K562 (cell line): ENCODE data around the gene CCDC88A. TPM values are rescaled to one million over a fixed set of nuclear protein-coding genes. Genes with fewer than 3 reads are reported as not detected.

Experiments
- ATAC-seq: fragments of 200-7000 bp; cut with Tn5 transposase; 3 replicates; pipeline ENCODE4 v1.9.1; 2020; ENCODE audit warnings: moderate library complexity
- BruUV-seq: library from RNA; stranded (reverse); fragments of 400-500 nt; replicated peaks from 2 replicates; lab custom pipeline; 2021; lab: Mats Ljungman, UMichigan
- CTCF ChIA-PET: fragments of 300-600 bp; formaldehyde crosslinking; extraction: SDS; loops from one replicate; lab custom pipeline; 2021; ENCODE audit warnings: low intra/inter-chr PET ratio; lab: Yijun Ruan, JAX
- POLR2A ChIA-PET: fragments of 300-600, 350-650 bp; sonication (Branson Sonifier 250); formaldehyde crosslinking; extraction: SDS; loops from one replicate; lab custom pipeline; 2021; ENCODE audit warnings: antibody characterized with exemption, inconsistent platforms; lab: Yijun Ruan, JAX
- DNase-seq, 4 experiments: peaks; one replicate each; pipeline versions ENCODE4 v3.0.0 to v3.0.0-alpha.2; 2011 to 2018; ENCODE audit warnings: low spot score in 3 of 4, mixed read lengths in 3 of 4; ENCODE audit errors: extremely low read depth in 1 of 4
- FAIRE-seq: peaks from 2 replicates; lab custom pipeline; 2011; peaks lifted over from hg19 to GRCh38; lab: Jason Lieb, UNC
- H2AFZ ChIP-seq: 2 replicates; pipeline ENCODE4 v1.6.0; 2011; ENCODE audit warnings: low read depth, low read length, control low read depth, inconsistent platforms
- H3K27ac ChIP-seq: fragments of 200-600 bp; 3 replicates; pipeline ENCODE4 v1.8.0; 2011; ENCODE audit warnings: low read depth, mild to moderate bottlenecking, control low read depth, inconsistent platforms, low read length, moderate library complexity, mixed read lengths; ENCODE audit errors: extremely low read depth
- H3K27me3 ChIP-seq, 2 experiments: fragments of 300-600 bp in 1 of 2; 2 replicates in 1 of 2; 3 replicates in 1 of 2; pipeline versions ENCODE4 v1.6.0 to v1.8.0; 2011; ENCODE audit warnings: inconsistent platforms in 2 of 2, low read length in 2 of 2, mild to moderate bottlenecking in 1 of 2, mixed read lengths in 1 of 2, moderate library complexity in 1 of 2; ENCODE audit not compliant: control insufficient read depth in 2 of 2, insufficient read depth in 2 of 2
- H3K36me3 ChIP-seq: fragments of 300-600 bp; 3 replicates; pipeline ENCODE4 v1.8.0; 2011; ENCODE audit warnings: mild to moderate bottlenecking, low read length, inconsistent platforms; ENCODE audit not compliant: control insufficient read depth, insufficient read depth
- H3K4me1 ChIP-seq, 2 experiments: fragments of 200-600 bp in 1 of 2; replicated peaks in 1 of 2; 2 replicates in 1 of 2; 3 replicates in 1 of 2; pipeline versions ENCODE4 v1.5.1 to v1.8.0; 2011; ENCODE audit warnings: inconsistent platforms in 2 of 2, low read length in 2 of 2, mild to moderate bottlenecking in 1 of 2, mixed read lengths in 1 of 2, moderate library complexity in 1 of 2; ENCODE audit not compliant: control insufficient read depth in 2 of 2, insufficient read depth in 2 of 2
- H3K4me2 ChIP-seq: 2 replicates; pipeline ENCODE4 v1.6.1; 2011; ENCODE audit warnings: low read length, control low read depth, inconsistent platforms, mixed read lengths; ENCODE audit not compliant: insufficient read depth
- H3K4me3 ChIP-seq: fragments of 200-600 bp; sonication (generic), shearing (Covaris generic); 2 replicates; pipeline ENCODE4 v1.5.1; 2016; ENCODE audit warnings: control low read depth, inconsistent platforms
- H3K79me2 ChIP-seq: fragments of 200-600 bp; 3 replicates; pipeline ENCODE4 v1.8.0; 2011; ENCODE audit warnings: low read length, inconsistent platforms; ENCODE audit not compliant: control insufficient read depth, insufficient read depth
- H3K9ac ChIP-seq, 2 experiments: 2 replicates each; pipeline versions ENCODE4 v1.6.0 to v1.6.1; 2011; ENCODE audit warnings: low read depth in 2 of 2, low read length in 2 of 2, control low read depth in 1 of 2, inconsistent platforms in 1 of 2, mild to moderate bottlenecking in 1 of 2, mixed read lengths in 1 of 2; ENCODE audit not compliant: insufficient read depth in 1 of 2
- H3K9me1 ChIP-seq: one replicate; pipeline ENCODE4 v1.6.0; 2011; ENCODE audit warnings: inconsistent platforms, mild to moderate bottlenecking, low read length, moderate library complexity; ENCODE audit not compliant: control insufficient read depth, insufficient read depth
- H3K9me3 ChIP-seq: replicated peaks from 2 replicates; pipeline ENCODE4 v1.5.1; 2011; ENCODE audit warnings: low read depth, low read length, inconsistent platforms; ENCODE audit not compliant: control insufficient read depth, insufficient read depth
- H4K20me1 ChIP-seq: replicated peaks from 2 replicates; pipeline ENCODE4 v1.6.1; 2011; ENCODE audit warnings: low read length, inconsistent platforms, mixed read lengths; ENCODE audit not compliant: control insufficient read depth, insufficient read depth
- ILF3 ChIP-seq: fragments of 450-650 bp; IDR thresholded peaks from 2 replicates; pipeline ENCODE4 v1.6.1; 2018; ENCODE audit warnings: antibody characterized with exemption, mild to moderate bottlenecking, moderate library complexity, borderline replicate concordance
- KLF6 ChIP-seq: fragments of 250-450 bp; sonication (Bioruptor Pico); IDR thresholded peaks from 2 replicates; pipeline ENCODE4 v1.4.0; 2020; ENCODE audit warnings: mild to moderate bottlenecking, moderate library complexity, borderline replicate concordance
- MCM2 ChIP-seq: fragments of 450-650 bp; IDR thresholded peaks from 2 replicates; pipeline ENCODE4 v1.6.1; 2017; ENCODE audit warnings: low read depth, mild to moderate bottlenecking
- NFRKB ChIP-seq: fragments of 450-650 bp; IDR thresholded peaks from 2 replicates; pipeline ENCODE4 v1.6.1; 2016; ENCODE audit warnings: low read depth
- TBL1XR1 ChIP-seq, 2 experiments: IDR thresholded peaks; 2 replicates each; pipeline ENCODE4 v1.6.1; 2012; ENCODE audit warnings: improper control_type of control experiment in 2 of 2, low read length in 2 of 2, mild to moderate bottlenecking in 1 of 2
- ZNF212 ChIP-seq: fragments of 450-650 bp; formaldehyde crosslinking; IDR thresholded peaks from 2 replicates; pipeline ENCODE4 v1.4.0; 2020; ENCODE audit warnings: mild to moderate bottlenecking
- ZNF644 ChIP-seq: fragments of 200-800 bp; sonication (Bioruptor generic); IDR thresholded peaks from 2 replicates; pipeline ENCODE4 v1.6.1; 2016; ENCODE audit warnings: low read depth, missing genetic modification characterization, missing compliant biosample characterization
- ZNF695 ChIP-seq: fragments of 450-650 bp; formaldehyde crosslinking; IDR thresholded peaks from 2 replicates; pipeline ENCODE4 v1.4.0; 2020; ENCODE audit warnings: mild to moderate bottlenecking, moderate library complexity
- WGBS: fragments of 100-300 bp; shearing (Covaris generic); methylation state at CpG from one replicate; pipeline ENCODE4 v1.1.6; 2016; ENCODE audit warnings: low coverage, mixed read lengths; ENCODE audit not compliant: insufficient coverage; ENCODE audit errors: missing lambda C conversion rate; 5-methylcytosine and 5-hydroxymethylcytosine counted together
- in situ Hi-C: fragments of 300-500 bp; cut with MboI; formaldehyde crosslinking; loops from 4 replicates; pipeline ENCODE4 v1.15.0; 2018; ENCODE audit warnings: inconsistent platforms, mixed read lengths
- intact Hi-C: fragments of 100-400 bp; cut with micrococcal nuclease; formaldehyde crosslinking; loops from 2 replicates; pipeline ENCODE4 v1.14.2; 2022
- polyA plus RNA-seq, 8 experiments: library from polyadenylated mRNA; depleted of rRNA in 4 of 8; stranded (reverse) in 5 of 8; unstranded in 3 of 8; fragments of >200 nt; fragmentation: Nextera tagmentation in 2 of 8; fragmentation: Illumina TruSeq in 1 of 8; extraction: Ambion mirVana in 2 of 8; extraction: Trizol in 1 of 8; gene quantifications; 2 replicates each; pipeline versions ENCODE4 v1.2.1 to v1.2.3, GENCODE V29; 2011 to 2014; ENCODE audit warnings: inconsistent platforms in 1 of 8, missing spikeins in 1 of 8
- total RNA-seq, 7 experiments: library from RNA; depleted of rRNA in 6 of 7; stranded (reverse); fragments of >200 nt in 6 of 7; fragmentation: Illumina TruSeq in 2 of 7; extraction: Trizol in 2 of 7; gene quantifications; 2 replicates each; pipeline versions ENCODE4 v1.2.1 to v1.2.3, GENCODE V29; 2011 to 2021; ENCODE audit warnings: low replicate concordance in 1 of 7
- TF ChIP-seq, protein P1 (sequence below): fragments of 450-650 bp; IDR thresholded peaks from 2 replicates; pipeline ENCODE4 v1.7.1; 2018; ENCODE audit warnings: mild to moderate bottlenecking, low read depth; ENCODE audit not compliant: partially characterized antibody

CCDC88A gene
- total and polyA plus RNA-seq, 9 of the 15 experiments (the other 6 are each of a cell fraction or from before 2014, with no cell fraction given) = 29.3 to 102 (median 55.6) TPM

DNA sequence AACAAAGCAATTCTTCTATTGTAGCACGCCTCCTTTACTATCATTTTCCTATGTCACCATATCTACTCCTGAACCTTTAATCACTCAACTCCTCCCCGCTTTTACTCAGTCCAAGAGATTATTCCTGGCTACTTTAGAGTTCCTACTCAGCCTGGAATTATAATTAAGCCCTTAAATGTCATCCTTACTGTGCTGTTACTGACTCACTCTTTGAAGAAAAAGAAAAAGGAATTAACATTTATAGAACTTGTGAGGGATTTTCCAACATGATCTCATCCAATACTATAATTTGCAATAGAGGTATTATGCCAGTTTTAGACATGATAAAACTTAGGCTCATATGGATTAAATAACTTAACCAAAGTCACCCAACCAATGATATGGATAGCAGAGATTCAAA lies 61.7 kb downstream of the CCDC88A start:
- 86% methylated on average over 2 of the region's 2 CpGs for WGBS
- FAIRE-seq (no peak), DNase-seq (no peak), ATAC-seq (no peak)
- H3K36me3 ChIP-seq = peaks cover 45% of the 10 kb centered on the region; the same call in 2 of the 3 replicates
- no peak for TF ChIP-seq KLF6 (CRISPR knock-in tag)
- no peak for TF ChIP-seq MCM2
- TF ChIP-seq, protein P1, sequence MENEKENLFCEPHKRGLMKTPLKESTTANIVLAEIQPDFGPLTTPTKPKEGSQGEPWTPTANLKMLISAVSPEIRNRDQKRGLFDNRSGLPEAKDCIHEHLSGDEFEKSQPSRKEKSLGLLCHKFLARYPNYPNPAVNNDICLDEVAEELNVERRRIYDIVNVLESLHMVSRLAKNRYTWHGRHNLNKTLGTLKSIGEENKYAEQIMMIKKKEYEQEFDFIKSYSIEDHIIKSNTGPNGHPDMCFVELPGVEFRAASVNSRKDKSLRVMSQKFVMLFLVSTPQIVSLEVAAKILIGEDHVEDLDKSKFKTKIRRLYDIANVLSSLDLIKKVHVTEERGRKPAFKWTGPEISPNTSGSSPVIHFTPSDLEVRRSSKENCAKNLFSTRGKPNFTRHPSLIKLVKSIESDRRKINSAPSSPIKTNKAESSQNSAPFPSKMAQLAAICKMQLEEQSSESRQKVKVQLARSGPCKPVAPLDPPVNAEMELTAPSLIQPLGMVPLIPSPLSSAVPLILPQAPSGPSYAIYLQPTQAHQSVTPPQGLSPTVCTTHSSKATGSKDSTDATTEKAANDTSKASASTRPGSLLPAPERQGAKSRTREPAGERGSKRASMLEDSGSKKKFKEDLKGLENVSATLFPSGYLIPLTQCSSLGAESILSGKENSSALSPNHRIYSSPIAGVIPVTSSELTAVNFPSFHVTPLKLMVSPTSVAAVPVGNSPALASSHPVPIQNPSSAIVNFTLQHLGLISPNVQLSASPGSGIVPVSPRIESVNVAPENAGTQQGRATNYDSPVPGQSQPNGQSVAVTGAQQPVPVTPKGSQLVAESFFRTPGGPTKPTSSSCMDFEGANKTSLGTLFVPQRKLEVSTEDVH = no peak
- TF ChIP-seq ZNF212 (CRISPR knock-in tag) = no peak
- no peak for TF ChIP-seq TBL1XR1 (IDR thresholded peaks at IDR 0.05; ENCODE audit: low read length in 2 of 2)
- TF ChIP-seq NFRKB = no peak
- no peak for TF ChIP-seq ZNF644 (tag)
- TF ChIP-seq ZNF695 = no peak
- TF ChIP-seq ILF3 = no peak
- no peak overlapping the region for H3K4me3 ChIP-seq
- H3K9ac ChIP-seq = no peak overlapping the region
- no peak overlapping the region for H2AFZ ChIP-seq
- H3K27ac ChIP-seq = no peak overlapping the region
- no TSS peak for BruUV-seq
- no peaks in the 10 kb centered on the region for H4K20me1 ChIP-seq
- H3K27me3 ChIP-seq = no peaks in the 10 kb centered on the region
- no peaks in the 10 kb centered on the region for H3K4me1 ChIP-seq
- intact Hi-C loops (no loop called here), in situ Hi-C loops (no loop called here)
- no peaks in the 10 kb centered on the region for H3K9me3 ChIP-seq
- ChIA-PET POLR2A (no interaction called here), CTCF (no interaction called here)
- H3K79me2 ChIP-seq = no peaks in the 10 kb centered on the region
- no peaks in the 10 kb centered on the region for H3K9me1 ChIP-seq
- no peak overlapping the region for H3K4me2 ChIP-seq
